ENCODE measurements around the gene PRSS53. TPM values are rescaled to one million over a fixed set of nuclear protein-coding genes. Genes with fewer than 3 reads are reported as not detected.

Gene PRSS53
- total RNA-seq, 1 experiment from 2014 or later: 2.8 TPM

DNA sequence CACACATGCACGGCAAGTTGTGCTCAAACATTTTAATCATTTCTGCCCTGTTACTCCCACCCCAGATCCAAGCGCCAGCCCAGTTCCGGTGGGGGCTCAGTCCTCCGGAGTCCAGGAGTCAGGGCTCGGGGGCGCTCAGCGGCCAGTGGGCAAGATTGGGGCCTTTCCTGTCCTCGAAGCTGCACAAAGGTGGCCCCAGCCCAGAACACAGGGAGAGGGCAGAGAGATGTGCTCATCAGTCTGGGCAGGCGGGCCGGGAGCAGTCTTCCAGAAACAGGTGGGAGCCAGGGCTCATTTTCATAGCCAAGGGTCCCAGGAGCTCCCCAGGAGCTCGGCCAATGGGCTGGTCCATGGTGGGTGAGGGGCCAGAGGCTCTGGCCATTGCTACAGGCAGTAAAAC lies 42.7 kb upstream of the PRSS53 start:
- no peak overlapping the region for H2BK20ac ChIP-seq (ENCODE audit: low read depth, low read length, poor library complexity, severe bottlenecking)
- H3K27ac ChIP-seq (ENCODE audit: insufficient read length, low read depth, low read length): no peak overlapping the region
- no peak overlapping the region for H2BK12ac ChIP-seq (ENCODE audit: insufficient read length, low read depth, low read length)
- no CpG with 5 or more reads among the region's 11 CpGs for WGBS (ENCODE audit: extremely low coverage, insufficient read length, low lambda C conversion rate)
- H2BK120ac ChIP-seq (ENCODE audit: low read depth, low read length, poor library complexity, severe bottlenecking): no peak overlapping the region
- H3K4me2 ChIP-seq (ENCODE audit: insufficient read depth, insufficient read length, low read length): no peak overlapping the region
- H3K9ac ChIP-seq (ENCODE audit: extremely low read depth, insufficient read length, low read length): no peak overlapping the region
- no peaks in the 10 kb centered on the region; a peak in 1 of 5 replicates for H3K9me3 Mint-ChIP-seq
- no peaks in the 10 kb centered on the region for H3K27me3 ChIP-seq (ENCODE audit: insufficient read depth, low read length)
- no peak overlapping the region for H2BK5ac ChIP-seq (ENCODE audit: insufficient read length, low read length)
- no peak overlapping the region for H4K5ac ChIP-seq (ENCODE audit: insufficient read length, low read depth, low read length)
- H3K56ac ChIP-seq (ENCODE audit: insufficient read length, low read depth, low read length): no peak overlapping the region
- H3K14ac ChIP-seq (ENCODE audit: insufficient read depth, low read length): no peak overlapping the region
- no peak overlapping the region for H2AFZ ChIP-seq (ENCODE audit: low read length)
- no peak overlapping the region for H3K23ac ChIP-seq (ENCODE audit: insufficient read length, low read depth, low read length)
- TF ChIP-seq, protein P1, sequence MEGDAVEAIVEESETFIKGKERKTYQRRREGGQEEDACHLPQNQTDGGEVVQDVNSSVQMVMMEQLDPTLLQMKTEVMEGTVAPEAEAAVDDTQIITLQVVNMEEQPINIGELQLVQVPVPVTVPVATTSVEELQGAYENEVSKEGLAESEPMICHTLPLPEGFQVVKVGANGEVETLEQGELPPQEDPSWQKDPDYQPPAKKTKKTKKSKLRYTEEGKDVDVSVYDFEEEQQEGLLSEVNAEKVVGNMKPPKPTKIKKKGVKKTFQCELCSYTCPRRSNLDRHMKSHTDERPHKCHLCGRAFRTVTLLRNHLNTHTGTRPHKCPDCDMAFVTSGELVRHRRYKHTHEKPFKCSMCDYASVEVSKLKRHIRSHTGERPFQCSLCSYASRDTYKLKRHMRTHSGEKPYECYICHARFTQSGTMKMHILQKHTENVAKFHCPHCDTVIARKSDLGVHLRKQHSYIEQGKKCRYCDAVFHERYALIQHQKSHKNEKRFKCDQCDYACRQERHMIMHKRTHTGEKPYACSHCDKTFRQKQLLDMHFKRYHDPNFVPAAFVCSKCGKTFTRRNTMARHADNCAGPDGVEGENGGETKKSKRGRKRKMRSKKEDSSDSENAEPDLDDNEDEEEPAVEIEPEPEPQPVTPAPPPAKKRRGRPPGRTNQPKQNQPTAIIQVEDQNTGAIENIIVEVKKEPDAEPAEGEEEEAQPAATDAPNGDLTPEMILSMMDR (conservative IDR thresholded peaks at IDR 0.05): no peak
- H3K9me3 ChIP-seq (ENCODE audit: control insufficient read depth, low read depth, low read length): no peaks in the 10 kb centered on the region
- H3K4ac ChIP-seq (ENCODE audit: low read depth, low read length): no peak overlapping the region
- H3K79me2 ChIP-seq (ENCODE audit: insufficient read depth, low read length): peaks cover 4% of the 10 kb centered on the region; the same call in 1 of the 2 replicates
- H3K23me2 ChIP-seq (ENCODE audit: insufficient read length, low read depth, low read length, poor library complexity, severe bottlenecking): peaks cover 5% of the 10 kb centered on the region
- H3K27ac Mint-ChIP-seq: peak overlapping the region; percentile 82 to 97 (median 84); a peak in 5 of 7 replicates
- no peak overlapping the region for H3K18ac ChIP-seq (ENCODE audit: insufficient read length, low read depth, low read length)
- no peak overlapping the region for H4K8ac ChIP-seq (replicated peaks; ENCODE audit: insufficient read length, low read depth, low read length)
- H4K91ac ChIP-seq (ENCODE audit: insufficient read length, low read depth, low read length): peak overlapping the region; percentile 16
- H3T11ph ChIP-seq (ENCODE audit: low read length): no peak overlapping the region
- H3K4me1 ChIP-seq (ENCODE audit: insufficient read depth, low read length): peaks cover 18% of the 10 kb centered on the region; the same call in 1 of the 2 replicates
- H3K79me1 ChIP-seq (ENCODE audit: insufficient read depth, low read depth, low read length, poor library complexity, severe bottlenecking): peaks cover 5% of the 10 kb centered on the region
- no peak overlapping the region for H2AK5ac ChIP-seq (ENCODE audit: insufficient read length, low read length)
- DNase-seq: no peak
- H2BK15ac ChIP-seq (ENCODE audit: low read depth, low read length): no peak overlapping the region
- H3K4me1 Mint-ChIP-seq: peaks cover 45 to 50% of the 10 kb centered on the region in 2 experiments
- H4K20me1 ChIP-seq (ENCODE audit: control insufficient read depth, insufficient read depth, insufficient read length): no peaks in the 10 kb centered on the region
- H3K4me3 Mint-ChIP-seq: peak overlapping the region in 1 of 2 experiments; percentile 54; a peak in 1 of 5 replicates
- no peaks in the 10 kb centered on the region for H3K27me3 Mint-ChIP-seq (ENCODE audit: low read depth)
- peaks cover 28 to 50% (median 41%) of the 10 kb centered on the region in 3 experiments for H3K36me3 Mint-ChIP-seq (ENCODE audit: insufficient read depth in 1 of 3, low read depth in 3 of 3)

All from H9 (cell line).